Right lobe of liver (tissue), 6 donors: ENCODE results near the gene PC. TPM values are rescaled to one million over a fixed set of nuclear protein-coding genes. Genes with fewer than 3 reads are reported as not detected.
A peak's percentile ranks its signal among the peaks of the same experiment; 100 is the strongest.

Experiments
- ATAC-seq, 4 donors: fragments of 200-7000 bp; cut with Tn5 transposase; one replicate each; pipeline ENCODE4 v1.9.1; 2020; ENCODE audit warnings: mild to moderate bottlenecking in 4 of 4, moderate library complexity in 4 of 4
- DNase-seq, 3 donors: peaks; one replicate each; pipeline ENCODE4 v3.0.0-alpha.2; 2020
- H3K27ac ChIP-seq, 3 donors: fragments of 200-600 bp; one replicate each; pipeline ENCODE4 v1.8.0; 2022
- H3K27me3 ChIP-seq, 2 donors: fragments of 200-600 bp; one replicate each; pipeline ENCODE4 v1.8.0; 2022
- H3K36me3 ChIP-seq, 4 donors: fragments of 200-600 bp; sonication (generic) in 1 of 4; one replicate each; pipeline versions ENCODE4 v1.5.1 to v1.8.0; 2017 to 2022; ENCODE audit warnings: control low read depth in 1 of 4
- H3K4me1 ChIP-seq, 4 donors: fragments of 200-600 bp; sonication (generic) in 1 of 4; one replicate each; pipeline versions ENCODE4 v1.5.1 to v1.8.0; 2017 to 2022; ENCODE audit warnings: control low read depth in 1 of 4
- H3K4me3 ChIP-seq, 3 donors: fragments of 200-600 bp; one replicate each; pipeline ENCODE4 v1.8.0; 2022
- H3K9me3 ChIP-seq, 4 donors: fragments of 200-600 bp; sonication (generic) in 1 of 4; one replicate each; pipeline versions ENCODE4 v1.5.1 to v1.8.0; 2017 to 2022; ENCODE audit warnings: control low read depth in 1 of 4
- CTCF ChIP-seq, 4 donors: fragments of 200-600 bp in 3 of 4; fragments of 450-650 bp in 1 of 4; IDR thresholded peaks; one replicate each; pipeline versions ENCODE4 v1.5.1 to v1.8.0; 2016 to 2022; ENCODE audit warnings: antibody characterized with exemption in 4 of 4, mild to moderate bottlenecking in 2 of 4
- POLR2A ChIP-seq: fragments of 450-650 bp; IDR thresholded peaks from one replicate; pipeline ENCODE4 v1.6.1; 2017; ENCODE audit warnings: antibody characterized with exemption, mild to moderate bottlenecking
- WGBS: methylation state at CpG from one replicate; pipeline ENCODE4 v1.1.6; 2018; ENCODE audit warnings: low coverage, low lambda C conversion rate; ENCODE audit not compliant: insufficient coverage; ENCODE audit errors: missing lambda C conversion rate; 5-methylcytosine and 5-hydroxymethylcytosine counted together
- intact Hi-C, 2 donors: fragments of 100-400 bp; cut with DNase I; formaldehyde crosslinking; loops; one replicate each; pipeline versions ENCODE4 v1.11.2 to v1.14.1; 2022
- total RNA-seq, 6 experiments: library from RNA; depleted of rRNA in 2 of 6; stranded (reverse); fragments of >200 nt in 2 of 6; fragmentation: NEBNext Ultra II Directional in 3 of 6; extraction: Animal tissue kit (Norgen Biotek cat#: 25700) in 3 of 6; gene quantifications; one replicate each; pipeline versions ENCODE4 v1.1.0 to v1.2.4, GENCODE V29; 2016 to 2023
- donor health status: DM: no; HTN: yes; CAD: no.
- donor health status: DM: no; HTN: no; CAD: no.
- donor health status: DM: no; HTN: no; CAD: no.
- donor health status: DM: no; HTN: yes; CAD: no.
- donor health status: DM: no; HTN: yes; CAD: no.

PC gene
- total RNA-seq, 6 experiments from 2014 or later, result 265 to 457 (median 317) TPM

GRCh38 chr11:66879583-66879982 lies 78.6 kb downstream of the PC start:
- no peaks in the 10 kb centered on the region for H3K9me3 ChIP-seq
- intact Hi-C loops, result no loop called here
- no peak overlapping the region for H3K27ac ChIP-seq
- DNase-seq (no peak), ATAC-seq (no peak)
- TF ChIP-seq CTCF (IDR thresholded peaks at IDR 0.05) (no peak), POLR2A (no peak)
- H3K4me3 ChIP-seq, result no peak overlapping the region
- peaks cover 0 to 86% (median 29%) of the 10 kb centered on the region in 4 donors for H3K4me1 ChIP-seq
- no peaks in the 10 kb centered on the region for H3K36me3 ChIP-seq
- no peaks in the 10 kb centered on the region for H3K27me3 ChIP-seq
- WGBS, result 75% methylated on average over 6 of the region's 9 CpGs

GRCh38 chr11:66879000-66879399 lies 79.2 kb downstream of the PC start:
- DNase-seq (no peak), ATAC-seq (no peak)
- Histone ChIP-seq H3K36me3 (no peaks in the 10 kb centered on the region), H3K27ac (peak overlapping the region in 2 of 3 donors; percentile 58 to 61), H3K27me3 (no peaks in the 10 kb centered on the region), H3K4me3 (no peak overlapping the region), H3K9me3 (no peaks in the 10 kb centered on the region), H3K4me1 (peaks cover 0 to 80% (median 27%) of the 10 kb centered on the region in 4 donors)
- intact Hi-C loops, result no loop called here
- 50% methylated on average over 1 of the region's 7 CpGs for WGBS
- TF ChIP-seq CTCF (IDR thresholded peaks at IDR 0.05) (no peak), POLR2A (no peak)

GRCh38 chr11:66878474-66878873 lies 79.7 kb downstream of the PC start:
- TF ChIP-seq CTCF (IDR thresholded peaks at IDR 0.05) (no peak), POLR2A (no peak)
- 53% methylated on average over 10 of the region's 12 CpGs for WGBS
- H3K36me3 ChIP-seq, result no peaks in the 10 kb centered on the region
- H3K27me3 ChIP-seq, result no peaks in the 10 kb centered on the region
- no peaks in the 10 kb centered on the region for H3K9me3 ChIP-seq
- peak; percentile 71 to 88 (median 85) for DNase-seq
- H3K4me1 ChIP-seq, result peaks cover 0 to 75% (median 25%) of the 10 kb centered on the region in 4 donors
- intact Hi-C loops, result no loop called here
- peak; percentile 40 to 68 (median 63) for ATAC-seq
- H3K4me3 ChIP-seq, result no peak overlapping the region
- H3K27ac ChIP-seq, result peak overlapping the region in 2 of 3 donors; percentile 58 to 61

- Histone ChIP-seq H3K4me1 (peaks cover 0 to 68% (median 21%) of the 10 kb centered on the region in 4 donors), H3K9me3 (no peaks in the 10 kb centered on the region), H3K27me3 (no peaks in the 10 kb centered on the region), H3K4me3 (no peak overlapping the region), H3K27ac (peak overlapping the region in 2 of 3 donors; percentile 58 to 61), H3K36me3 (no peaks in the 10 kb centered on the region)
- intact Hi-C loops, result no loop called here
- ATAC-seq (peak in 2 of 4 donors; percentile 4 to 6), DNase-seq (no peak)
- WGBS, result 74% methylated on average over 9 of the region's 9 CpGs
- TF ChIP-seq POLR2A, result no peak
- TF ChIP-seq CTCF (IDR thresholded peaks at IDR 0.05), result no peak
Observed at GRCh38 chr11:66877588-66878385, 80.4 kb downstream of the PC start.
